GM12878 (cell line): ENCODE data around the gene SMARCD1. TPM values are rescaled to one million over a fixed set of nuclear protein-coding genes. Genes with fewer than 3 reads are reported as not detected.

Experiments
- ATAC-seq: fragments of 200-7000 bp; cut with Tn5 transposase; 3 replicates; pipeline ENCODE4 v1.9.1; 2020; ENCODE audit warnings: mild to moderate bottlenecking, moderate library complexity
- BruUV-seq: library from RNA; stranded (reverse); fragments of 400-500 nt; replicated peaks from 2 replicates; lab custom pipeline; 2021; lab: Mats Ljungman, UMichigan
- CTCF ChIA-PET: fragments of 300-600 bp; sonication (Branson Sonifier 250); formaldehyde crosslinking; extraction: SDS; loops from one replicate; lab custom pipeline; 2021; ENCODE audit warnings: inconsistent platforms; lab: Yijun Ruan, JAX
- POLR2A ChIA-PET: fragments of 350-600 bp; formaldehyde crosslinking; extraction: SDS; loops from one replicate; lab custom pipeline; 2021; ENCODE audit warnings: inconsistent platforms; lab: Charles Lee
- RAD21 ChIA-PET: fragments of 300-600 bp; sonication (Branson Sonifier 250); formaldehyde crosslinking; loops from one replicate; lab custom pipeline; 2023; ENCODE audit warnings: antibody characterized with exemption; ENCODE audit not compliant: unreplicated experiment; lab: Charles Lee
- SMC1A ChIA-PET: fragments of 300-600 bp; sonication (Branson Sonifier 250); formaldehyde crosslinking; loops from one replicate; lab custom pipeline; 2023; ENCODE audit not compliant: unreplicated experiment, uncharacterized antibody; lab: Charles Lee
- DNase-seq: peaks from one replicate; pipeline ENCODE4 v3.0.0-alpha.2; 2011; ENCODE audit warnings: low read depth, low spot score
- FAIRE-seq: peaks from 3 replicates; lab custom pipeline; 2011; peaks lifted over from hg19 to GRCh38; lab: Jason Lieb, UNC
- H2AFZ ChIP-seq: 2 replicates; pipeline ENCODE4 v1.6.0; 2011; ENCODE audit warnings: low read depth, low read length, control low read depth; ENCODE audit not compliant: control insufficient read depth
- H3K27ac ChIP-seq: 2 replicates; pipeline ENCODE4 v1.5.1; 2011; ENCODE audit warnings: control low read depth; ENCODE audit not compliant: control insufficient read depth, insufficient read depth
- H3K27me3 ChIP-seq, 2 experiments: replicated peaks in 1 of 2; 2 replicates each; pipeline versions ENCODE4 v1.6.0 to v1.6.1; 2011; ENCODE audit warnings: low read length in 1 of 2; ENCODE audit not compliant: control insufficient read depth in 2 of 2, insufficient read depth in 2 of 2
- H3K36me3 ChIP-seq, 2 experiments: 2 replicates each; pipeline ENCODE4 v1.5.1; 2011; ENCODE audit warnings: low read length in 1 of 2; ENCODE audit not compliant: control insufficient read depth in 2 of 2, insufficient read depth in 2 of 2
- H3K4me1 ChIP-seq: 2 replicates; pipeline ENCODE4 v1.6.1; 2011; ENCODE audit warnings: mild to moderate bottlenecking, low read length, moderate library complexity, mixed read lengths; ENCODE audit not compliant: control insufficient read depth, insufficient read depth
- H3K4me2 ChIP-seq: 2 replicates; pipeline ENCODE4 v1.6.0; 2011; ENCODE audit warnings: control low read depth; ENCODE audit not compliant: control insufficient read depth, insufficient read depth
- H3K4me3 ChIP-seq: fragments of 200-600 bp; sonication (generic); 2 replicates; pipeline ENCODE4 v1.5.1; 2016
- H3K79me2 ChIP-seq: 2 replicates; pipeline ENCODE4 v1.6.0; 2011; ENCODE audit warnings: low read length; ENCODE audit not compliant: control insufficient read depth, insufficient read depth
- H3K9ac ChIP-seq: 2 replicates; pipeline ENCODE4 v1.8.0; 2011; ENCODE audit warnings: low read length, control low read depth, mixed read lengths; ENCODE audit not compliant: control insufficient read depth, insufficient read depth
- H3K9me3 ChIP-seq: replicated peaks from 3 replicates; pipeline ENCODE4 v1.5.1; 2011; ENCODE audit warnings: mild to moderate bottlenecking, low read length; ENCODE audit not compliant: control insufficient read depth, insufficient read depth
- H4K20me1 ChIP-seq: 2 replicates; pipeline ENCODE4 v1.6.0; 2011; ENCODE audit not compliant: control insufficient read depth, insufficient read depth
- CBX5 ChIP-seq: sonication (generic); IDR thresholded peaks from 2 replicates; pipeline ENCODE4 v1.6.1; 2016; ENCODE audit warnings: low read depth, moderate library complexity, mild to moderate bottlenecking, inconsistent platforms
- CHD2 ChIP-seq: IDR thresholded peaks from 2 replicates; pipeline ENCODE4 v1.6.1; 2011; ENCODE audit warnings: low read depth, low read length, improper control_type of control experiment, borderline replicate concordance
- IKZF1 ChIP-seq: fragments of 450-650 bp; conservative IDR thresholded peaks from 2 replicates; pipeline ENCODE4 v1.6.1; 2017; ENCODE audit warnings: antibody characterized with exemption, mild to moderate bottlenecking
- IRF4 ChIP-seq: IDR thresholded peaks from 2 replicates; pipeline ENCODE4 v1.6.1; 2011; ENCODE audit warnings: low read depth, low read length
- KLF5 ChIP-seq: fragments of 450-650 bp; IDR thresholded peaks from 2 replicates; pipeline ENCODE4 v1.6.1; 2014; ENCODE audit warnings: mild to moderate bottlenecking; ENCODE audit not compliant: partially characterized antibody
- RAD51 ChIP-seq: fragments of 450-650 bp; IDR thresholded peaks from 2 replicates; pipeline ENCODE4 v1.6.1; 2016; ENCODE audit warnings: moderate library complexity, mild to moderate bottlenecking, inconsistent platforms
- RELA ChIP-seq: fragments of 450-650 bp; IDR thresholded peaks from 2 replicates; pipeline ENCODE4 v1.8.0; 2014; ENCODE audit warnings: borderline replicate concordance; ENCODE audit not compliant: partially characterized antibody
- WRNIP1 ChIP-seq: IDR thresholded peaks from 2 replicates; pipeline ENCODE4 v1.6.1; 2011; ENCODE audit warnings: low read depth, low read length, improper control_type of control experiment, borderline replicate concordance
- ZSCAN29 ChIP-seq: fragments of 450-650 bp; IDR thresholded peaks from 2 replicates; pipeline ENCODE4 v1.6.1; 2017; ENCODE audit warnings: mild to moderate bottlenecking, moderate library complexity
- WGBS: methylation state at CpG from one replicate; pipeline ENCODE4 v1.1.6; 2016; ENCODE audit warnings: low lambda C conversion rate; ENCODE audit not compliant: insufficient replicate concordance, insufficient coverage; ENCODE audit errors: missing lambda C conversion rate; 5-methylcytosine and 5-hydroxymethylcytosine counted together
- in situ Hi-C: fragments of 300-500 bp; cut with MboI; formaldehyde crosslinking; loops from 9 replicates; pipeline ENCODE4 v1.14.3; 2018; ENCODE audit warnings: mixed read lengths
- intact Hi-C: fragments of 100-400 bp; cut with micrococcal nuclease; formaldehyde crosslinking; loops from one replicate; pipeline ENCODE4 v1.14.2; 2022; ENCODE audit not compliant: unreplicated experiment
- polyA plus RNA-seq, 11 experiments: library from polyadenylated mRNA; depleted of rRNA in 4 of 11; unstranded in 6 of 11; stranded (reverse) in 5 of 11; fragments of >200 nt; fragmentation: Nextera tagmentation in 4 of 11; fragmentation: Illumina TruSeq in 1 of 11; extraction: Ambion mirVana in 4 of 11; extraction: Trizol in 1 of 11; gene quantifications; 1 replicate in 1 of 11; 2 replicates in 10 of 11; pipeline versions ENCODE4 v1.2.1 to v1.2.3, GENCODE V29; 2011 to 2016; ENCODE audit warnings: inconsistent platforms in 2 of 11, missing spikeins in 2 of 11, low read depth in 1 of 11
- total RNA-seq, 4 experiments: library from RNA; depleted of rRNA in 3 of 4; stranded (reverse); fragments of >200 nt in 3 of 4; fragmentation: Illumina TruSeq in 1 of 4; extraction: Trizol in 1 of 4; gene quantifications; 2 replicates each; pipeline versions ENCODE4 v1.2.1 to v1.2.3, GENCODE V29; 2013 to 2021
- TF ChIP-seq, protein P1 (sequence below): fragments of 450-650 bp; IDR thresholded peaks from 2 replicates; pipeline ENCODE4 v1.6.1; 2017; ENCODE audit warnings: mild to moderate bottlenecking

SMARCD1 gene
- total and polyA plus RNA-seq, 10 of the 15 experiments (the other 5 are each of a cell fraction or from before 2014, with no cell fraction given), result 1.4 to 92.4 (median 58.9) TPM

GRCh38 chr12:50145439-50145838 is 60.3 kb downstream of the SMARCD1 start:
- H3K27ac ChIP-seq, result no peak overlapping the region
- WGBS, result 97% methylated on average over 2 of the region's 2 CpGs
- H2AFZ ChIP-seq, result no peak overlapping the region
- in situ Hi-C loops, result no loop called here
- H3K4me2 ChIP-seq, result no peak overlapping the region
- no peaks in the 10 kb centered on the region for H3K4me1 ChIP-seq
- no peak for FAIRE-seq
- no peaks in the 10 kb centered on the region for H3K27me3 ChIP-seq
- no peaks in the 10 kb centered on the region; the same call in 1 of the 2 replicates for H3K79me2 ChIP-seq
- no peak overlapping the region for H3K4me3 ChIP-seq
- H3K9ac ChIP-seq, result no peak overlapping the region
- ChIA-PET RAD21 (no interaction called here), POLR2A (no interaction called here), CTCF (interaction anchor here (0.9 to 2.3 kb wide), 3 partner anchors 15 to 56 kb away, joined by 3 to 8 read pairs (median 4); partner anchors contain the start of gene COX14), SMC1A (interaction anchor here (2.8 kb wide), 1 partner anchor 11 kb away, joined by 12 read pairs; no protein-coding TSS in a partner anchor)
- no peaks in the 10 kb centered on the region for H3K9me3 ChIP-seq
- H3K36me3 ChIP-seq, result peaks cover 0 to 2% of the 10 kb centered on the region in 2 experiments; a peak in 3 of 4 replicates
- DNase-seq, result no peak
- intact Hi-C loops, result no loop called here
- TF ChIP-seq IRF4 (no peak), IKZF1 (no peak), CBX5 (no peak), CHD2 (no peak), WRNIP1 (no peak), ZSCAN29 (no peak), RELA (no peak), RAD51 (no peak), KLF5 (no peak)
- TF ChIP-seq, protein P1, sequence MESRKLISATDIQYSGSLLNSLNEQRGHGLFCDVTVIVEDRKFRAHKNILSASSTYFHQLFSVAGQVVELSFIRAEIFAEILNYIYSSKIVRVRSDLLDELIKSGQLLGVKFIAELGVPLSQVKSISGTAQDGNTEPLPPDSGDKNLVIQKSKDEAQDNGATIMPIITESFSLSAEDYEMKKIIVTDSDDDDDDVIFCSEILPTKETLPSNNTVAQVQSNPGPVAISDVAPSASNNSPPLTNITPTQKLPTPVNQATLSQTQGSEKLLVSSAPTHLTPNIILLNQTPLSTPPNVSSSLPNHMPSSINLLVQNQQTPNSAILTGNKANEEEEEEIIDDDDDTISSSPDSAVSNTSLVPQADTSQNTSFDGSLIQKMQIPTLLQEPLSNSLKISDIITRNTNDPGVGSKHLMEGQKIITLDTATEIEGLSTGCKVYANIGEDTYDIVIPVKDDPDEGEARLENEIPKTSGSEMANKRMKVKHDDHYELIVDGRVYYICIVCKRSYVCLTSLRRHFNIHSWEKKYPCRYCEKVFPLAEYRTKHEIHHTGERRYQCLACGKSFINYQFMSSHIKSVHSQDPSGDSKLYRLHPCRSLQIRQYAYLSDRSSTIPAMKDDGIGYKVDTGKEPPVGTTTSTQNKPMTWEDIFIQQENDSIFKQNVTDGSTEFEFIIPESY, result no peak
- H4K20me1 ChIP-seq, result no peaks in the 10 kb centered on the region
- no peak for ATAC-seq
- BruUV-seq, result TSS peak; percentile 16
